Ramos (cell line): ENCODE data around the gene APOBEC3F.
"Not testable (repeated sequence)": the region's sequence is repeated elsewhere in the genome, so short reads cannot be mapped to it uniquely, and the experiment has no call there.

ENCODE experiments used
- in situ Hi-C: fragments of 300-500 bp; cut with MboI; formaldehyde crosslinking; loops from one replicate; pipeline ENCODE4 v1.14.3; 2022; ENCODE audit warnings: low sequenced_read_pairs; ENCODE audit not compliant: unreplicated experiment

The APOBEC3F gene

DNA sequence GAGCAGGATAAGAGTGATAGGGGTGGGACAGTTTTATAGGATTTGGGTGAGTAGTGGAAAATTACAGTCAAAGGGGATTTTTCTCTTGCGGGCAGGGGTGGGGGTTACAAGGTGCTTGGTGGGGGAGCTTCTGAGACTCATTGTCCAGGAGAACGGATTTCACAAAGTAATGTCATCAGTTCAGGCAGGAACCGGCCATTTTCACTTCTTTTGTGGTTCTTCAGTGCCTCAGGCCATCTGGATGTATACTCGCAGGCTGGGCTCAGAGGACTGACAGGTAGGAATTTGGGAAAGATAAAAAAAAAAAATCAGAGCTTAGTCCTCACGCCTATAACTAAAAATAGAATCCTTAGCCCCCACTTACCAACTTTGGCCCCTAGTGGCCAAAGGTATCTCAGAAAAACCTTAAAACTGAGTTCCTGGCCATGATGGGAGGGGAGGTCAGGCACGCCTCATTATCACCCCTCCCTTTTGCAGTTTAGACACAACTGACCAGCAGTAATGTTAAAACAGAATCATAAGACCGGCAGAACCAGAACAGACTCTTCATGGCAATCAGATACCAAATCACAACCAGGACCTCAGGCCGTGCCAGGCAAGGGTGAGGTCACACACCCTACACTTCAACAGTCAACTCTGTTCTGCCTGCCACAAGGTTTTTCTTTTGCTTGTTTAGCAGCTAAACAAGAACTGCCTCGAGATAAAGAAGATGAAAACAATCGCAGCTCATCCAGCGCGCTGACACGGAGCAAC lies 27.5 kb downstream of the APOBEC3F start:
- in situ Hi-C loops, result no loop called here

DNA sequence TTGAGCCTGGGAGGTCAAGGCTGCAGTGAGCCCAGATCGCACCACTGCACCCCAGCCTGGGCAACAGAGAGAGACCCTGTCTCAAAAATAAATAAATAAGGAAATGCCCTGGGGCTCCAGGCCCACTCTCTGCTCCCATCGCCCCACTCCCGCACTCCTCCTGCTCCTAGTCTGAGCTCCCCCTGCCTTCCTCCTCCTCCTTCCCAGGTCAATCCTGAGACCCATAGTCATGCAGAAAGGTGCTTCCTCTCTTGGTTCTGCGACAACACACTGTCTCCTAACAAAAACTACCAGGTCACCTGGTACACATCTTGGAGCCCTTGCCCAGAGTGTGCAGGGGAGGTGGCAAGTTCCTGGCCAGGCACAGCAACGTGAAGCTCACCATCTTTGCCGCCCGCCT lies 29.5 kb downstream of the APOBEC3F start:
- in situ Hi-C loops, result no loop called here

DNA sequence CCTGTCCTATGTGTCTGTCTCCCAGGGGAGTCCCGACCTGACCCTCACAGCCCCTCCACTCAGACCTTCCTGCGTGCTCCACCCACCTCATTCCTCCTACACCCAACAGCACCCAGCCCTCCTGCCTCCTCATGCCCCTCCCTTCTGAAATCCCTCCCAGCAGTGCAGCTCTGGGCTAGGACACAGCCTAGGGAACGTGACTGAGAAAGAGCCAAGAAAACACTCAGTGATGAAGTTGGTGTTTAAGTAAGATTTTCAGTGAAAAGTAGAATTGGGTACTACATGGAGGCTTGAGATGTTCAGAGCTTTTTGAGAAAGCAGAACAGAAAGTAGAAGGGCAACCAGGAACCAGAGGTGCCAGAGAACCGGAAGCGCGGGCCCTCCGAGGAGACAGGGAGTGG lies 31.9 kb downstream of the APOBEC3F start:
- in situ Hi-C loops, result not testable (repeated sequence)

DNA sequence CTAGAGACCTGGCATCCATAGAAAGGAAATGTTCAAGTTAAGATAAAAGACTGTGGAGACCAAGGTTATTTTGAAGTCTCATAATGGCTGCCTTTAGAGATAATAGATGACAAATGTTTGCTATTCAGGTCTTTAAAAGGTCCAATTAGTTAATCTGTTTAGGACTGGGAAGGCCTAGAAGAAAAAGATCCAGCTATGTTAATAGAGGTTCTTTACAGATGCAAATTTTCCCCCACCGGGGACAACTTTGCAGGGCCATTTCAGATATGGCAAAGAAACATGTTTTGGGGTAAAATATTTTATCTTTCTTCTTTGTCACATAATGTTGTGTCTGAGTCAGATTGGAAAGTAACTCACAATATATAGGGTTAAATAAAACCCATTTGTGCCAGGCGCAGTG lies 33.3 kb downstream of the APOBEC3F start:
- in situ Hi-C loops, result no loop called here

DNA sequence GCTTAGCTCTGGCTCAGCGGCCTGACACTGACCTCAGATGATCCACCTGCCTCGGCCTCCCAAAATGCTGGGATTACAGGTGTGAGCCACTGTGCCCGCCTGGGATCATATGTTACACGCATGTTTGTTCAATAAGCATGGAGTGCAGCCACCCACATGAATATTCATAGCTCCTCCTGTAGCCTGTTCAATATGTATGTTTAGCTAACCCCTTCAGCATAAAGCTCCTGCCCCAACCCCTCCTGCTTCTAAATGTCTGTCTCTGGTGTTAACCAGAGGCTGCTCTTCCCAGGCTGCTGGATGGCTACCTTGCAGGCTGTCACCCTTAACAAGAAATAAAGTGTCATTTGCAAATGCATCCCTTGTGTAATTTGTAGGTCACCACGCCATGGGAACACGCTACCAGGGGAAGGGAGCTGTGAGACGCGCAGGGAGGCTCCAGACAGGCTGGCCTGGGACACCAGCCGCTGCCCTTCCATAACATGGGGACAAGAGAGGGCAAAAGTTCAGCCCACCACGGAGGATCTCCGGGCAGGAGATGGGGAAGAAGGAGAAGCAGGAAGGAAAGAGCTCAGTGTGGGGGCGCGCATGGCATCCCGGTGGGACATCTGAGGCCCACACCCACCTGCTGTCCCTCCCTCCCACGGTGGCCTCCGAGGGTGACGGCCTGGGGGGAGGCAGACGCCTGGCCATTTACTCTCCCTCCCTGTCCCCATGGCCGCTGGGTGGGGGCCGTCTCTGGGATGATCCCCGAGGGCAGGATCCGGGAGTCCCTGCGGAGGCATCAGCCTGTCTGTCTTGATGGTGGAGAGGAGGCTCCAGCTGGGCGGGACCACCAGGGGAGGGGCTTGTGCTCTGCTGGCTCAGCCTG lies 35.7 kb downstream of the APOBEC3F start:
- in situ Hi-C loops, result not testable (repeated sequence)

DNA sequence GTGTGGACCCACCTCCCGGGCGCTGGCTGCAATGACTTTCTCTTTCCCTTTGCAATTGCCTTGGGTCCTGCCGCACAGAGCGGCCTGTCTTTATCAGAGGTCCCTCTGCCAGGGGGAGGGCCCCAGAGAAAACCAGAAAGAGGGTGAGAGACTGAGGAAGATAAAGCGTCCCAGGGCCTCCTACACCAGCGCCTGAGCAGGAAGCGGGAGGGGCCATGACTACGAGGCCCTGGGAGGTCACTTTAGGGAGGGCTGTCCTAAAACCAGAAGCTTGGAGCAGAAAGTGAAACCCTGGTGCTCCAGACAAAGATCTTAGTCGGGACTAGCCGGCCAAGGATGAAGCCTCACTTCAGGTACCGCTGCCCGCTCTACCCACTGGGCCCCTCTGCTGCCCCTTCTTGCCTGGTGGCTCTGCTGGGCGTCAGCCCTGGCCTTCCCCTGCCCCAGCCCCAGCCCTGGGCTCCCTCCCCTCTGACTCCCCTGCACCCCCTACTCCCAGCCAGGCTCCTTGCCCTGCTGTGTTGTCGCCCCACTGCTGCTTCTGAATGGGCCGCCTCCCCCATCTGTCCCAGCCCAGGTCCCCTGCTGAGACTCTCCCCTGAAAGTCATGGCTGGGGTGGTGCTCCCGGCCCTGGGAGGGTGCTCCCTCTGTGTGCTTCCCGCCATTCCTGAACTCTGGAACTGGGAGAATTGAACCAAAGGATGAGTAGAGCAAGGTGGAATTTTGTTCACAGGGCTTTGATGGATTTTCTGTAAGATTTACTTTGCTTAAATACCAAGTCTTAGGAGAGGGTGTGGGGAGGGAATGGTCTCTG lies 36.6 kb downstream of the APOBEC3F start, which contains the start of gene APOBEC3G:
Gene APOBEC3G, plus strand, starts transcription at position 250 of the 815 bp plus-strand sequence. Its CDS starts 87 bp downstream, at position 337.
- in situ Hi-C loops, result not testable (repeated sequence)

DNA sequence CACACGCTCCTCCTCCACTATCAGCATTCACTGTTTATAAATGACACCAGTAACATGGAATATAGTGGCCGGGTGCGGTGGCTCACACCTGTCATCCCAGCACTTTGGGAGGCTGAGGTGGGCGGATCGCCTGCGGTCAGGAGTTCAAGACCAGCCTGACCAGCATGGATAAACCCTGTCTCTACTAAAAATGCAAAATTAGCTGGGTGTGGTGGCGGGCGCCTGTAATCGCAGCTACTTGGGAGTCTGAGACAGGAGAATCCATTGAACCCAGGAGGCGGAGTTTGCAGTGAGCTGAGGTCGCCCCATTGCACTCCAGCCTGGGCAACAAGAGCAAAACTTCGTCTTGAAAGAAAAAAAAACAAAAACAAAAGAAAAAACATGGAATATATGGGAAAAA lies 37.2 kb downstream of the APOBEC3F start:
- in situ Hi-C loops, result not testable (repeated sequence)

DNA sequence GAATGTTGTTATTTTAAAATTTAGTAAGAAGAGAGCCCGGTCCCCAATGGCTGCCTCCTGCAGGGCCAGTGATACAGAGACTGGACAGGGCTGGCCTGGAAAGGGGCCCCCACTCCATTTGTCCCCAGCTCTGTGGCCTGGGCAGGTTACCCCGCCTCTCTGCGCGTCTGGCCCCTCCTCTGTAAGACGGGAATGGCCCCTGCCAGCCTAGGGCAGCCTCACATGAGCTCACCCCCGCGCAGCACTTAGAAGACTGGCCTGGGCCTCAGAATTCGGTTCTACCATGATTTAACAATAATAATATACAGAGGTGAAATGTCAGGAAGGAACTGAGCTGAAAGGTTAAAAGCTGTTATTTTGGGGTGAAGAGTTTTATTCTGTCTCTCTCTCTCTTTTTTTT lies 37.7 kb downstream of the APOBEC3F start:
- in situ Hi-C loops, result no loop called here

DNA sequence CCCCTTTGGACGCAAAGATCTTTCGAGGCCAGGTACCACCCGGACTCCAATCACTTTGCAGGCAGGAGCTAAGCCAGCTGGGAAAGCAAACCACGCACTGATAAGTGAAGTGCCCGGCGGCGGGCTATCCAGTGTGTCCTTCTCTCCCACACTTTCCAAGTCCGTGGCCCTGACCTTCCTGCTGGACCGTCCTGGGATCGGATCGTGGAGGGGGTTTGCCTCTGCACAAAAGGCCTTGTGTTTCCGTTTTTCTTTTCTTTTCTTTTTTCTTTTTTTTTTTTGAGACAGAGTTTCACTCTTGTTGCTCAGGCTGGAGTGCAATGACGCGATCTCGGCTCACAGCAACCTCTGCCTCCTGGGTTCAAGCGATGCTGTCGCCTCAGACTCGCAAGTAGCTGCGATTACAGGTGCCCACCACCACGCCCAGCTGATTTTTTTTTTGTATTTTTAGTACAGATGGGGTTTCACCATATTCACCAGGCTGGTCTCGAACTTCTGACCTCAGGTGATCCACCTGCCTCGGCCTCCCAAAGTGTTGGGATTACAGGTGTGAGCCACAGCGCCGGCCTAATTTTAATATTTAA lies 38.5 kb downstream of the APOBEC3F start:
- in situ Hi-C loops, result not testable (repeated sequence)

DNA sequence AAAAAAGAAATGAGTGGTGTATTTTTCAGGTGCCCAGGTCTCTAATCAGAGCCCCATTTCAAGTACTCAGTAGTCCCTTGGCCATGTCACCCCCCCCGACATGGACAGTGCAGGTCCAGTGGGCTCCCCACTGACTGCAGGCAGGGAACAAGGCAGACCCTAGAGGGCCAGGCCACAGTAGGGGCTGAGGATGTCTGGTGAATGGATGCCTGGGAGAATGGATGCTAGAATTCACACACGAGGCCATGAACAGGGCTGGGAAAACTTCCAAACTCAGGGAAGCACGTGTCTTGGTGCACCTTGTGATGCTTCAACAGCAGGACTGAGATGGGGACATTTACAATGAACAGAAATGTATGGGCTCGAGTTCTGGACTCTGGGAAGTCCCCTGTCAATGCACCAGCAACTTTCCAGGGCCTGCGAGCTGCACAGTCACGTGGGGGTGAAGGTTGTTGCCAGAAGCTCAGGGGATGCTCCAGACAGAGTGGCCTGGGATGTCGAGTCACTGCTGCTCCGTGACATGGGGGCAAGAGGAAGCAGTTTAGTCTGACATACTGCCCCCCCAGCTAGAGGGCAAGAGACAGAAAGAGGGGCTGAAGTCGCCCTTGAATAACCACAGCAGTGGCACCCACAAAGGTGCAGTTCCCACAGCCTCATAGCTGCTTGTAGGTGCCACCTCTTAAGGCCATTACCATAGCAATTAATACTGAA lies 39.5 kb downstream of the APOBEC3F start:
- in situ Hi-C loops, result no loop called here

DNA sequence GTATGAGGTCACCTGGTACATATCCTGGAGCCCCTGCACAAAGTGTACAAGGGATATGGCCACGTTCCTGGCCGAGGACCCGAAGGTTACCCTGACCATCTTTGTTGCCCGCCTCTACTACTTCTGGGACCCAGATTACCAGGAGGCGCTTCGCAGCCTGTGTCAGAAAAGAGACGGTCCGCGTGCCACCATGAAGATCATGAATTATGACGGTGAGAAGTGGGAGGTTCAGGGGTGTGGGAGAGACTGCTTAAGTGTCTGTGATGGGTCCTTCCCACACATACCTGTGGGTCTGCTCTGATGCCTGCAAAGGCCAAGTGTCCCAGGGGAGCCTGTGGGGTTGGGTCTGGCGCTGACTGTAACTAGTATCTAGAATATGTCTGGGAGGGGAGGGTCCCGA lies 40.4 kb downstream of the APOBEC3F start:
- in situ Hi-C loops, result no loop called here

DNA sequence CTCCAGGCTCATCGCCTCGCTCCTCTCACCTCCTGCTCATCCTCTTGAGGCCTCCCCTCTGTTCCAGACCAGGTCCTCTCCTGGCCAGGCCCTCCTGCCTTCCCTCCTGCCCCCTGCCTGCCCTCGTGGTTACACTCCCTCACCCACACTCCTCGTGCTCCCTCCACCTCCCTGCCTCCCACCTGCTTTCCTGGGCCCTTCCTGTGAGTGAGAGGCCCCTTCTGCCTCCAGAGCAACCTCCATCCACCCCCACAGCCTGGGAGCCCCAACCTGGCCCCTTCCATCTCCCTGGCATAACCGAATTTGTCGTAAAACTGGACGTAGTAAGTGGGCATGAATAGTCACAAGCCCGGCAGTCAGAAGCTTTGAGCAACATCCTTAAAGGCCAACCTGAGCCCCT lies 40.9 kb downstream of the APOBEC3F start:
- in situ Hi-C loops, result no loop called here

DNA sequence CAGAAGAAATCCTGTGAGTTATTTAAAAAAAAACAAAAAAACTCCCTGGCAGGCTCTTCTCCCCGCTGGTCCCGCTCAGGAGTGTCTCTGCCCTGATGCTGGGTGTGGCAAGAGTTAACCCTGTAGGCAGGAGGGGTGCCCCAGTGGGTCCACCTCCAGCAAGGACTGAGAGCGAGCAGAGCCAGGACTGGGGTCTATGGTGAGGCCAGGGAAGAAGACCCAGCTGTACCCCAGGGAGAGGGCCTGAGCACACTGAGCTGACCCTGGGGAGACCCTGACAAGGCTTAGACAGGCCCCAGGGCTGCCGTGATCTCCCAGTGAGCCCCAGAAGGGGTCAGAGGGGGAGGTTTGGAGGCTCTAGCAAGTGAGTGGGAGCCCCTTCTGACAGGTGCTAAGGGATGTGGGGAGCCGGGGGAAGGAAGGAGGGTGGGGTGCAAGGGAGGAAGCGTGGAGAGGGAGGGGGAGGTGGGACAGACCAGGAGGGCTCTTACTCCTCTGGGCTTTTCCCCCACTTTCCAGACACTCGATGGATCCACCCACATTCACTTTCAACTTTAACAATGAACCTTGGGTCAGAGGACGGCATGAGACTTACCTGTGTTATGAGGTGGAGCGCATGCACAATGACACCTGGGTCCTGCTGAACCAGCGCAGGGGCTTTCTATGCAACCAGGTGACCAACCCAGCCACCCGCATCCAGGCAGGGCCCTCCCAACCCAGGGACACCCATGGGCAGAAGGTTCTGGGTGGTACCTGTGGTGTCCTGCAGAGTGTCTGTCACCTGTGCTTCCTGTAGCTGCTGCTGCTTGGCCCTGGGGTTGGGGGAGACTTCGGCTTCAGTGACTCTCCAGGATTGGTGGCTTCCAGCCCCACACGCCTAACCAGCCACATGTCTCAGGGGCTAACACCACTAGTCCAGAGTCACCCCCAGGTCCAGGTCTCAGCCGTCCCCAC lies 42.8 kb downstream of the APOBEC3F start:
- in situ Hi-C loops, result no loop called here

DNA sequence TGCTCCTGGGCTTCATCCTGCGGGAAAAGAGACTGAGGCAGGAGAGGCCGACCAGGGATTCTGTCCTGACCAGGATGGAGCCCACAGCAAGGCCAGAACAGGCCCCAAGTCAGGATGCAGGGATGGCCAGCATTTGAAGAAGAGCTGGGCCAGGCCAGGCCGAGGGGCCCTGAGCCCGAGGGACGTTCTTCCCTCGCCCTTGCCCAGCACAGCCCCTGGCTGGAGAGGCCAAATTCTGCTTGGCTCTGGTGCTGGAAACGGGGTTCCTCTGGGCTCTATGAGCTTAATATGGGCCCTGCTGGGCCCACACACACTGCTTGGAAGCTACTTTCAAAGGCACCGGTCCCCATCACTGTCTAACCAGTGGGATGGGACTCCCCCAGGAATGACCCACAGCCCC lies 44.0 kb downstream of the APOBEC3F start:
- in situ Hi-C loops, result no loop called here

DNA sequence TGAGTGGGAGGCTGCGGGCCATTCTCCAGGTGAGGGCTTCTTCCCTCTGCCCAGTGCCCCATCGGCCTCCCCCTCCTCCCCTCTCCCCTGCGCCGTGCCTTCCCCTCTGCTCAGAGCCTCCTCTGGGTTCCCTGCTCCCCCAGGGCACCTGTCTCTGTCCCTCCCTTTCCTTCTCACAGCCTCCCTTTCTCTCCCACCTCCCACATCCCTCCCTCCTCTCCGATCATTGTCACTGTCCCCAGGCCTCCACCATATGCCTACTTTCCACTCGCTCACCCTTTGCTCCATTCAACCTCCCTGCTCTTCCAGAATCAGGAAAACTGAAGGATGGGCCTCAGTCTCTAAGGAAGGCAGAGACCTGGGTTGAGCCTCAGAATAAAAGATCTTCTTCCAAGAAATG lies 46.4 kb downstream of the APOBEC3F start:
- in situ Hi-C loops, result no loop called here

DNA sequence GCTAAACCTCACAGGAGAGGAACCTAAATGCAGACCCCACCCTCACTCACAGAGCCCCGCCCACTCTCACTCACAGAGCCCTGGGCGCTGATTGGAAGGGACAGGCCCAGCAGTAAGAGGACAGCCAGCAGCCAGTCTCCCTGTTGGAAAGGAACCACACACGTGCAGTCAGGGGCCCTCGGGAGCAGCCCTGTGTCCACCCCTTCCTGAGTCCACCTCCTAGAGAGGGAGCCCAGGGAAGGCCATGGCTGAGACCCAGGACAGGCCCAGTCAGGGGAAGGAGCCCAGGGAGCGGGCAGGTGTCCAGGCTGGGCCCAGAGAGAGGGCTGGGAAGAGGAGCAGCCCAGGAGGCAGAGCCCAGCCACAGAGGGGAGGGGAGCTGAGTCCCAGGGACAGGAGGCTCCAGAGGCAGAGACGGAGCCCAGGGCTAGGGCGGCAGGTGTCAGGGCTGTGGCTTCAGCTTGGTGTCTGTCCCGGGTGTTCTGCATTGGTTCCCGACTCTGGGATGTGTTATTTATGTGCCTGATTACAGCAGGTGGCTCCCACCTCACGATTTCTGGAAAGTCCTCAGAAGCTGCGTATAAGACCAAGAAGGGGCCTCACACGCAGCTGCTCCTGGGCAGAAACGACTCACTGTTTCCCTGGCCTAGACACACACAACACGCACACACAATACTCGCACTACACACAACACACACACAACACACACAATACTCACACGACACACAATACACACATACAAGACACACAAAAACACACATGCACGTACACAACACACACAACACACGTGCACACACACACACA lies 47.4 kb downstream of the APOBEC3F start:
- in situ Hi-C loops, result no loop called here

DNA sequence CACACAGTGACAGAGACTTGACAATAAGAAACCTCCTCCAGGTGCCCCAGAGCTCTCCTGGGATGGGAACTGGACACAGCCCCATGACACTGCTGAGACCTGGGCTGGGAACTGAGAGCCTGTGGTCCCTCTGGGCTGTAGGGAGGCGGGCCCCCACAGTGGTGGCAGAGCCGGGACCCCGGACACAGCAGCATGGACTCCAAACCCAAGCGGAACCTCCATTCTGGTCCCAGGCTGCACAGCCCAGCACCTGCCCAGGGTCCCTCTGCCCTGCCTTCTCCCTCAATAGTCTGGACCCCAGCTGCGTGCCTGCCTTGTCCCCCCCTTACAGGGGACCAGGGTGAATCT lies 48.0 kb downstream of the APOBEC3F start:
- in situ Hi-C loops, result no loop called here

DNA sequence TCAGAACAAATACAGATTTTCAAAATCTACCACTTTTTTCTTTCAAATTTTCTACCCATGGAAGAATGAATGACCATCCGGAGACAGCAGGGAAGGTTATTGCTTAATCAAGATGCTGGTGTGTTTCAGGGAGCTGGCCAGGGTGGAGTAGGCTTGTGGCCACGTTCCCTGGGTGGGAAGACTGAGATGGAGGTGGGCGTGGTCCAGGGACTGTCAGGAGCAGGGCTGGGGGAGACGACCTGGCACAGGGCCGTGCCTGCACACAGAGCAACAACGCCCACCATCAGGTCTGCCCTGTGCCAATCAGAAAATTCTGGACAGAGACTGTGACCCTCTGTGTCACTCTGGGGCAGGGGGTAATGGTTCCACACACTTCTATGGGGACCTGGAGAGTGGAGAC lies 49.3 kb downstream of the APOBEC3F start:
- in situ Hi-C loops, result no loop called here
